ENCODE measurements around the gene ERC2.

- TF ChIP-seq ZNF76 (tag by site-specific recombination; IDR thresholded peaks at IDR 0.05; ENCODE audit: borderline replicate concordance, low read depth) (no peak), TRIM28 (IDR thresholded peaks at IDR 0.05; ENCODE audit: borderline replicate concordance, low read length) (no peak), ZNF792 (tag by site-specific recombination; IDR thresholded peaks at IDR 0.05) (no peak), CTCF (tag by site-specific recombination; IDR thresholded peaks at IDR 0.05) (no peak), ZIC2 (tag by site-specific recombination; IDR thresholded peaks at IDR 0.05) (no peak), ZNF629 (tag by site-specific recombination; IDR thresholded peaks at IDR 0.05) (no peak), ZBTB26 (tag by site-specific recombination; optimal IDR thresholded peaks at IDR 0.05) (no peak), ZNF670 (tag by site-specific recombination; IDR thresholded peaks at IDR 0.05; ENCODE audit: low read depth) (no peak), RBAK (tag by site-specific recombination; IDR thresholded peaks at IDR 0.05) (no peak), ZNF223 (tag by site-specific recombination; IDR thresholded peaks at IDR 0.05) (no peak), SETDB1 (IDR thresholded peaks at IDR 0.05; ENCODE audit: insufficient read length, low read length) (no peak), ZNF366 (tag by site-specific recombination; conservative IDR thresholded peaks at IDR 0.05) (no peak), ZNF121 (tag by site-specific recombination; IDR thresholded peaks at IDR 0.05) (no peak), ZBTB6 (tag by site-specific recombination; IDR thresholded peaks at IDR 0.05) (no peak)
Measured at GRCh38 chr3:56484525-56485032, 16.3 kb upstream of the ERC2 start.

Measured in HEK293 (cell line).